Activated naive CD4-positive, alpha-beta T cell (primary cell): ENCODE measurements around the gene COL6A2.
"Not testable (repeated sequence)": the region's sequence is repeated elsewhere in the genome, so short reads cannot be mapped to it uniquely, and the experiment has no call there.

Source experiments
- DNase-seq, 4 experiments: peaks; one replicate each; lab custom pipeline; 2025; lab: John Stamatoyannopoulos, UW

Gene COL6A2

DNA sequence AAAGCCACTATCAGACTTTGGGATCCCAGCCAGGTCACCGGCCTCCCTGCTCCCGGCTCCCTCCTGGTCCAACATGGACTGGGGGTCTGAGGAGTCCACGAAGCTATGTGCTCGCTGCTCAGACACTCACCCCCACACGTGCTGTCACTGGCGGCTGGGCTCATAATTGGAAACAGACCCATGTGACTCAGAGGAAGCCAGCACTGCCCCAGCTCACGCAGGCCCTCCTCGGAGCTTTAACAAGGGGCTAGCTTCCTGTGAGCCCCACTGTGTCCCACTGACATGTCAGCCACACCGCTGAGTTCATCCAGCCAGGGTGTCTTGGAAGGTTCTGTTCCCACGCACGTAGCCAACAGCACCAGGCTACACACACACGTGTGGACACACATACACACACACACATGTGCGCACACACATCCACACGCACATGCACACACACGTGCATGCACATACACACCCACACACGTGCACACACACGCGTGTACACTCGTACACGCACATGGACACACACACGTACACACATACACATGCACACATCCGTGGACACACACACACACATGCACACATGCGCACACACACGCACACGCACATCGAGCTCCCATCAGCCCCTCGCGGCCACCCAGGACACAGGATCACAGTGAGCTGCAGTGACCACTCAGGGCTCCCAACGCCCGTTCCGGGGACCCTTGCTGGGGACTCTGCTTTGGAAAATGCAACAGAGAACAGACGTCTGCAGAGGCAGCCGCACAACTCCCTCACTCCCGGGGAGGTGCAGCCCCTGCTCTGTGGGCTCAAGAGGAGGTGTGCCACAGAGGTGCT is 18.4 kb upstream of the COL6A2 start:
- no peak for DNase-seq

DNA sequence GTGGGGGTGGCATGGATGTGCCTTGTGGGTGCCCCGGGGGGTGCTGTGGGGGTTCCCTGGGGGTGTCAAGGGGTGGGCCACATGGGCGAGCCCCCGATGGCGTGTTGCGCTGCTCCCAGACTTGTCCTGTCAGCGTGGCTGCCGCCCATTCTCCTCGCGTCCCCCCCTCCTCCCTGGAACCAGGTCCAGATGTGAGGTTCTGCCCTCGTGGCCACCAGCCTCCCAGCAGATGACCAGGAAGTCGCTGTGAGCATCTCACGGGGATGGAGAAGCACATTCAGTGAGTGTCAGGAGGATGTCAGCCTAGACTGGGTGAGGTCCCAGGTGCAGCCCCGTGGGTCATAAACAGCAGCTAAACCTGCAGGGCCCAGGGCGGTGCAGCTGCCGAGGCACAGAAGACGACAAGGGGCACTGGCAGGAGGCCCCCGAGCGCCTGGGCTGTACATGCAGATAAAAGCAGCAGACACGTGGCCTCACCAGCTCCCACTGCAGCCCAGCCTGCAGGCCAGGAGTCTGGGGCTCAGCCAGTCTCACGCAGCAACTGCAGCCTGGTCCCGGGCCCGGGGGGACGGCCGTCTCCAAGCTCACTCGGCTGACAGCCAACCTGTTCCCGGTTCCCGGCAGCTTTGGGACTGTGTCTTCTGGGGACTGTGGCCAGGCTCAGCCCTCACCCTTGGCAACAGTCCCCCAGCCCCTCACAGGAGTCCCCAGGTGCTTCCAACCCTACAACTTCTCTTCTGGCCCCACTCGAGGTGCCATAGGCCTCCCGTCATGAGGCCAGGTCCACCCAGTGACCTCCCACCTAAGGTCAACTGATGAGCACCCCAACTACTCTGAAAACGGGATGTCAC is 17.5 kb upstream of the COL6A2 start:
- no peak for DNase-seq

DNA sequence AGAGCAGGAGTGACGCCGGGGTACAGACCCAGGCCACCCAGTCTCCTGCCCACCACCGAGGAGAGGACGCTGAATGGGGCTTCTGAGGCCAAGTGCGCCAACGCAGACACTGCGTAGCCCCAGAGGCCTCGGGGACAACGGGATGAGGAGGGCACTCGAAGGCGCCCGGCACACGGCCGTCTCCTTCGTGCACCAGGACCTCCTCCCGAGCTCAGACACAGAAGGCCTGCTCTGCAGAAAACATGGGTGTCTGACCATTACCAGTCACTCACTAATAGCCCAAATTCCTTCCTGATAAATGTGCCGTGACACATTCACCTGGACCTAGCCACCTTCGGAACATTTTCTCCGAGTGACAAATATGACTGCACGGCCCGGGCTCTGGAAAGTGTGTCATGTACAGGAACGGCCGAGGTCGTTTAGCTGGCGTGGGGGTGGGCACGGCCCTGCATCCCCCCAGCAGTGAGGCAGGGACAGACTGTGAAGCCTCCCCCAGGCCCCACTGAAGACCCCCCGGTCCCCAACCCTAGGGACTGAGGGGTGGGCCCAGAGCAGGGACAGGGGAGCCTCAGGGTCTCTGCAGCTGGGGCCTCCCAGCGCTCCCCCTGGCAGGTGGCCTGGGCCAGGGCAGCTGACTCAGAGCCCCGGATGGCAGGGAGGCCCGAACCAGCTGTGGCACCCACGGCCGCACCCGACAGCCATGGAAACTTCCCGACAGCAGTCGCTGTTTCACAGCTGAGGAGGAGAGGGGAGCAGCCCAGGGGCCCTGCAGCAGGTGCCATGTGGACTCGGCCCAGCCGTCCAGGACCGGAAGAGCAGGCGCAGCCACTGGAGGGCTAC is 16.7 kb upstream of the COL6A2 start:
- no peak for DNase-seq

DNA sequence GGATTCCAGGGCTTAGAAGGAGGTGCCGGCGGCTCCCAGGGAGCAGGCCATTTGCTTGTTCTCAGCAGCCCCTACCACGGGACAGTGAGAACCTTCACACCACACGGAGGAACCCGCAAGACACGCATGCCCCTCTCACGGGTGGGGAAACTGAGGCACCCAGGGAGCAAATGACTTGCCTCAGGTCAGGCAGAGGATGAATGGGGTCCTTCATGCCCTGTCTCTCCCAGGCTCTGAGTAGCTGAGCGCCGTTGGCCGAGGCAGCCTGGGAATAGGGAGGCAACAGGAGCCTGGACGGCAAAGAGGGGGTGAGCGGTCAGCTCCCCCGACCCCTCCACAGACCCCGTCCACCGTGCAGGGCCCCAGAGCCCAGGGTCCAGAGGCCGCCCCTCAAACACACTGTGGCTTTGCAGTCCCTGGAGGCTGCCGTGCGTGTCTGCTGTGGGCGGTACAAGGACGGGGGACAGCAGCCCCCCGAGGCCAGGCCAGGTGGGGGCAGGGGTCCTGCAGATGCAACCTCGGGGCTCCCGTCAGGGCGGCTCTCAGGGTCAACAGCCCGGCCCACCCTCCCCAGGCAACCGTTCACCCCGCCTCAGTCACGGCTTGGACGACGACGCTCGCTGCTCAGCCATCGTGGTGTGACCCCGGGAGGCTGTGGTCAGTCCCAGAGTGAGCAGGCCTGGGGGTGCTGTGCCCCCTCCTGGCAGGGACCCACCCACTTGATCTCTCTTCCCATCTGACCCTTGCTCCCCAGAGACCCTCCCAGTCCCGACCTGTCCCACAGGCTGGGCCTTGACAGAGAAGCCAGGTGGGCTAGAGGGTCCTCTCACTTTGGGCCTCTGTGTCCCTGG is 15.8 kb upstream of the COL6A2 start:
- DNase-seq: no peak

DNA sequence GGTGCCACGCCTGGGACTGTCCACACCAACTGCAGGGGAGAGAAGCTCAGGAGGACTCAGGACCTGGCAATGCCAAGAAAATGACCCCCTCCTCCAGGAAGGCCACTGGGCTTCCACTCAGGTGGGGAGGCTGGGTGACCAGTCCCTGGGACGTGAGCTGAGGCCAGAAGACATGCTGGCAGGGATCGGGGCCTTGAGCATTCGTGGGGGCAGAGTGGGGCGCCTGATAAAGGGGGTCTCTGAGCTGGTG is 15.3 kb upstream of the COL6A2 start:
- no peak for DNase-seq

DNA sequence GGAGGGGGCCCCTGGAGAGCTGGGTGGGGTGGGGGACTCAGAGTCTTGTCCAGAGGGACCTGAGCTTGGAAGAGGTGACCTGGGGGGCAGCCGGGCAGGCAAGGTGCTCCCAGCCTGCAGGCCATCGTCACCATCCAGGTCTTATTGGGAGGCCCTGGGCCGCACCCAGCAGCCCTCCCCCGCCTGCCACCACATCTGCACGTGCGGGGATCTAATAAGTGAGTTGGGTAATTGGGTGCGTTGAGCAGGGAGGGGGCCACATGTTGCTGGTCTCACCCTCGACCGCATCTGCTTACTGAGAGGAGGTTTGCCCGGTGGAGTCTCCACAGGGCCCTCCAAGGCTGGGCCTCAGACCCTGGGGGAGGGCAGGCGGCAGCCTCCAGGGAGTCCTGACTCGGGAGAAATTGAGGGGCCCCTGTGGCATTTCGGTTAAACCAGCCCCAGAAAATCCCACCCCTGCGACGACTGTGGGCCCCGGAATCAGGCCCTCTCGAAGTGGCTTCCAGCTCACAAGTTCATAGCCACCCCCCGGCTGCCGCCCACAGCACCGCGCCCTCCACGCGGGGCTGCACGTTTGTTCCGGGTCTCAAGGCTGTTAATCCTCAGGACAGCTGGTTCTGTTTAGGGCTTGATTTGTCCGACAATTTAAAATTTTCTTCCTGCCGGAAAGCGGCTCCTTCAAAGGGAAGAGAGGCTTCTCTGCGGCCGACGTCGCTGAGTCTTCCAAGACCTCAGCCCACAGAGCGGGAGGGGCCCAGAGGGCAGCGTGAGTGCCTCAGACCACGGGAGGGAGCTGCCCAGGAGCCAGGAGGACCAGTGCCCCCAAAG is 14.7 kb upstream of the COL6A2 start:
- no peak for DNase-seq

DNA sequence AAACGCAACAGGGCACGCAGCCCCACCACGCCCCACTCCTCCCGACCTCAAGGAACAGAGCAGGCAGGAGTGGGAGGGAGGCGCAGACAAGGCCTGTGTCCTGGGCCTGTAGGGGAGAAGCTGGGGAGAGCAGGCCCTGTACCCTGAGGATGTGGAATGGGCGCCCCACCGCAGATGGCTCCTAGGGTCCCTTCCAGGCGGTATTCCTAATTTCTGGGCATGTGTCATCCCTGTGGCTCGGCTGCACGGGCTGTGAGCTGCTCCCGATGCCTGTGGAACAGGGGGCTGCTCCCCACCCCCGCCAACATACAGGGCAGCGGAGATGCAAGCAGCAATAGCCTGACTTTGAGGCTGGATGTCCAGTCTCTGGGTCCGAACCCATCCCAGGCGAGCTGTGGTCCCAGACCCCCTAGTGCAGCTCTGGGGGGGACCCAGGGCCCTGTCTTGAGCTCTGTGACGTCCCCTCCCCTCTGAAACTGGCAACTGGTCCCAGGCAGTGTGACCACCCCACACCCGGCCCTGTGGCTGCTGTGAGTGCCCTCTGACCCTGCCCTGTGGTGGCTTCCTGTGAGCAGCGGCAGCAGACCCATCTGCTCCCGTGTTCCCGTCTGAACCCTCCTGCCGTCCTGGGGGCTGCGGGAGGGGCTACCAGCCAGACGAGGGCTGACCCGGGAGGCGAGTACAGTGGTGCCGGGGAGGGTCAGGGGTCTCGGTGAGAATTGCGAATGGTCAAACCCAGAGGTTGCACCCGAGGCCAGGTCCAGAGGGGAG is 13.9 kb upstream of the COL6A2 start:
- no peak for DNase-seq

DNA sequence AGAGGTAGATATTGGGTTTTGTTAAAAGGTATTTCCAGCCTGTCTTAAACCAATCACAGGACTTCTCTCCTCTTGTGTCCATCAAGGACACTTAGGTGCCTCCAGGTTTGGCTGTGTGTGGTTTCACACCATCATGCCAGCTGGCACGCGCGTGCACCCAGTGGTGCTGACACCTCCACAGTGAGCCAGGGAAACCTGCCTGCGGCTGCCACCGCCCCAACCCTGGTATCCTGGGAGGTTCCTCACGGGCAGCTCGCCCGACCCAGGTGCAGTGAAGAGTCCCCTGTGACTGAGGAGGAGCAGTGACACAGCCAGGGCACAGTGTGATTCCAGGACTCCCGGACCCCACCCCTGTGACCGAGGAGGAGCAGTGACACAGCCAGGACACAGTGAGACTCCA is 13.2 kb upstream of the COL6A2 start:
- no peak for DNase-seq

DNA sequence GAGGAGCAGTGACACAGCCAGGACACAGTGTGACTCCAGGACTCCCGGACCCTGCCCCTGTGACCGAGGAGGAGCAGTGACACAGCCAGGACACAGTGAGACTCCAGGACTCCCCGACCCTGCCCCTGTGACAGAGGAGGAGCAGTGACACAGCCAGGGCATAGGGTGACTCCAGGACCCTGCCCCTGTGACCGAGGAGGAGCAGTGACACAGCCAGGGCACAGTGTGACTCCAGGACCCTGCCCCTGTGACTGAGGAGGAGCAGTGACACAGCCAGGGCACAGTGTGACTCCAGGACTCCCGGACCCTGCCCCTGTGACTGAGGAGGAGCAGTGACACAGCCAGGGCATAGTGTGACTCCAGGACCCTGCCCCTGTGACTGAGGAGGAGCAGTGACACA is 12.7 kb upstream of the COL6A2 start:
- DNase-seq: not testable (repeated sequence)

DNA sequence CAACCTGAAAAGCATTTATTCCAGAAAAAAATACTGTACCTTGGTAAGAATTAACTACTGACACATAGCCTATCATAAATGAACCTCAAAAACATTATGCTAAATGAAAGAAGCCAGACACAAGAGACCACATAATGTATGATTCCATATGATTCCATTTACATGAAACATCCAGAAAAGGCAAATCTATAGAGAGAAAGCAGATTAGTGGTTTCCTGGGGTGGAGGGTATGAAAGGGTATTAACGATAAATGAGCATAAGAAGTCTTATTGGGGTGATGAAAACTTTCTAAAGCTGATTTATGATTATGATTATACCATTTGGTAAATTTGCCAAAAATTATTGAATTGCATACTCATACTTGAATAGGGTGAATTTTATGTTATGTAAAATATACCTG is 10.3 kb upstream of the COL6A2 start:
- DNase-seq: no peak

DNA sequence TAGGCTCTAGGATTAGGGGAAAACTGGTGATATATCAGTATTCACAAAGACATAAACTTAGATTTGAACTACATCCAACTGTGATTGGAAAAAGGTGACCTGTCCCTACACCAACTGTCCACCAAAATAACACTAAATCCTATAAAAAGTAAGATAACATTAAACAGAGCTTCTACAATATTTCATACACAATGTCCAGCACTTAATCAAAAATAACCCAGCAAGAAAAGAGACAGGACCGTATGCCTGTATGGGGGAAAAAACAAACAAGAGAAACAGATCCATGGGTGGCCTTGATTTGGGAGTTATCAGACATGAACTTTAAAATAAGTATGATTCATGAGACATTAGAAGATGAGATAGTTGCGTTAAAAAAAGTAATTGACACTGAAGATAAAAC is 9.7 kb upstream of the COL6A2 start:
- no peak for DNase-seq

DNA sequence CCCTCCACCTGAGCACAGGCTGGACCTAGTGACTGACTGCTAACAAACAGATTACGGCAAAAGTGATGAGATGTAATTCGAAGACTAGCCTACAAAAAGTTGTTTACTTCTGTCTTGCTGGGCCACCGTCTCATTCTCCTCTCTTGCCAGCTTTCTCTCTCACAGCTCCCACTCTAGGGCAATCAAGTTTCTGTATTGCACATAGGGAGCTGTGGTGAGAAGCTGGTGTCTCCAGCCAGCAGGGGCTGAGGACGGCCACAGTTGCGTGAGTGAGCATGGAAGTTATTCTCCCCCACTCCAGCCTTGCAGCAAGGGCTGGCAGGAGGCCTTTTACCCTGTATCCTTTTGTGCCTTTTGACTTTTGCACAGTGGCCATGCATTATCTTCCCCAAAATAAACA is 8.6 kb upstream of the COL6A2 start:
- no peak for DNase-seq

DNA sequence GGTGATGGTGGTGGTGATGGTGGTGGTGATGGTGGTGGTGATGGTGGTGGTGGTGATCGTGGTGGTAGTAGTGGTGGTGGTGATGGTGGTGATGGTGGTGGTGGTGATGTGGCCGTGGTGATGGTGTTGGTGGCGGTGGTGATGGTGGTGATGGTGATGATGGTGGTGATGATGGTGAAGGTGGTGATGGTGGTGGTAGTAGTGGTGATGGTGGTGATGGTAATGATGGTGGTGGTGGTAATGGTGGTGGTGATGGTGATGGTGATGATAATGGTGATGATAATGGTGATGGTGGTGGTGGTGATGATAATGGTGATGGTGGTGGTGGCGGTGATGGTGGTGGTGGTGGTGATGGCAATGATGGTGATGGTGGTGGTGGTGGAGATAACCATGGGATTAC is 6.8 kb upstream of the COL6A2 start:
- DNase-seq: no peak

DNA sequence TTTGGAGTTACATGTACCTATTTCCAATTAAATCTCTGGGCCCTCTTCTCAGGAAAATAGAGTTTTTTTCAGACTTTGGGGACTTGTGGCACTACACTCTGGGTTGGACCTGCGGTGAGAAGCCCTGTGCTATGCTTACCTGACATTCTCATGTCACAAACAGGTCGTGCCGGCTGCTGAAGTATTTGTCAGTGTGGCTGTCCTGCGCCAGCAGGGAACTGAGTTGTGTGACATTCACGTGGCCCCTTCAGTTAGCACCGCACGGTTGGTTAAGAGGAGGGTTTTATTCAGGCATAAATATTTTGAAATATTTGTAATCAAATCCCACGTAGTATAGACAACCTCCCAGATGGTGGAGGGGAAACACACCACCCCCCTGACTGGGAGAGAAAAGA is 6.3 kb upstream of the COL6A2 start:
- DNase-seq: no peak

DNA sequence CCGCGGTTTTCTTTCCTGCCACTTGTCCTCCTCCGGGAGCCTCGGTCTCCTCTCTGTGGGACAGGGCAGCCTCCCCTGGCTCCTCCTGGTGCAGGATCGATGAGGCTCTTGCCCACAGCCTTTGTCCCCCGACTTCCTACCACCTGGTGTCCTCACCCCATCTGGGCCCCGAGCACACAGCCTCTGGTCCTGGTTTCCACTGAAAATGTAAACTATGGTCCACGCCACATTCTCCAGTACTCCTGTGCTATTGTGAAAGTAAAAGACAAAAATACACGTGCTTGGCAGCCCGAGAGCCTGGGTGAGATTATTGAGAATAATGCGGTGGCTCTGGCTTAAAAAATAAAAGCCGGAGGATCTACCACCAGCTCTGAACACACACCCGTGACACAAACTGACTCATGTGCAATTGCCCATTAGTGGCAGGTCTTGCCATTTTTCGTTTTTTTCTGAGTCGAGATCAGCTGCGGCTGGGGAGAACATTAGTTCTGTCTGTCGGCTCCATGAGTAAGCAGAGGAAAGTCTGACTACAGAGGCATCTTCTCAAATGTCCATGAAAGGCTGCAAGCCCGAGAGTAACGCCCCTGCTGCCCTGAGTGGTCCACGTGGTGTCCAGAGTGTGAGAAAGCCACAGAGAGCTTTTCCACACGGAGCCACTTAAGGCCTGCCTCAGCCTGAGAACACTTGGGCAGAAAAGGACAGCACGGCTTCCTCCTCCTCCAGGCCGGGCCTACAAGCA is 5.7 kb upstream of the COL6A2 start:
- no peak for DNase-seq

DNA sequence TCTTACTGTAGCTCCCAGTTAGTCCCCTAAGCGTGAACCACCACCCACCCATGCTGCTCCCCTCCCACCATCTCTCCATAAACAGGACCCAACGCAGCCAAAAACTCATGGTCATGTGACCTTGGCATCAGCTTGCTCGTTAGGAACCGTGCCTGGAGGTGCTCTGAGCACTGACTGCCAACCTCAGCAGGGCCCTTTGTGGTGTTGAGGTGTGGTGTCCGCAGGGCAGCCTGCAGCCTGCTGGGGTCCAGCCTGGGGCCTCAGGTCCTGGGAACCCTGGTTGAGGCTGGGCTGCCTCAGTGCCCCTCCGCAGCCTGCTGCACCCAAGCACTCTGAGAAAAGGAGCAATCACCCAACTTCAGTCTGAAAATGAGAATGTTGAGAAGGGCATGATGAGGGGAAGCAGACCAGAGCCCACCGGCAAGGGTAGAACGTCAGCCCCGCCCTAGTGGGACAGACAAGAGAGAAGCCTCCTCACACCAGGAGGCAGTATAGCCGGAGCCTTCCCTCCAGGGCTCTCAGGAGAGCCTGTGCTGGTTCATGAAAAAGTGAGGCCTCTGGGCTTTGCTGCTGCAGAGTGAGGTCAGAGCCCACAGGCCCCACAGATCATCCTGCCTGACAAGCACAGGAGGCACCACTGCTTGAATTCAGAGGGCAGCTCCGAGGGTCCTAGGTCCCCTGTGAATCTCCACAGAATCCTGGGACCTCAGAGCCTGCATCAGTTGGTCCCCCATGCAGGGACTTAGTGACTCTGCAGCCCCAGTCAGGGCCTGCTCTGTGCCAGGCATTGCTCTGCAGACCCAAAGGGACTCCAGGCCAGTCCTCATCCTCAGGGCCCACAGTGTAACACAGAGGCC is 4.9 kb upstream of the COL6A2 start:
- no peak for DNase-seq

DNA sequence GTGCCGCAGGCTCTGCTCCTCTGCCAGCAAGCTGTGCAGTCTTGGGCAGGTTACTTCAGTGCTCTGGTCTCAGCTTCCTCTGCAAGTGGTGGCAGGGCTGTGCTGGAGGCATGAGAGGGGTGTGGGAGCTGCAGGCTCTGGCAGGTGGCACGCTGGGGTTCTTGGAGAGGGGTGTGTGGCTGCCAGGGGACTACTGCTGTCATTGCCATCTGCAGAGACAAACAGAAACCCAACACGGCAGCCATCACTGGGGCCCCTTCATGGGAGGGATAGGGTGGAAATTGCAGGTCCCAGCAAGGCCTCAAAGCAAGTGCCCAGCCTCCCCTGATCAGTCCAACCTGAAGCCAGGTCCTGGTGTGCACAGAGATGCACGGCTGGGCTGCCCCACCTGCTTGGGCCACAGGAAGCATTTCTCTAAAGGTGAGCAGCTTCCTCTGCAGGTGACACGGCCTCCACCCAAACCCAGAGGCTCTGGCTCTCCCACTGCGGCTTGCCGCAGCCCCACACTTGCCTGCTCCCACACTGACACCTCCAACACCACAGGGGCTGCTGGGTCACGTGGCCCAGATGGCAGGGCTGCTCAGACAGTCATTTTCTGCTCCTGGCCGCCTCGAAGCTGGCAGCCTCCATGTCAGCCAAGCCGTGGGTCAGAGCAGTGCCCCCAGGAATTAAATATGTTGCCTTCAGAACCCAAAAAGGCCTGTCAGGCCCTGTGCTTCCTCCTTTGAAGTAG is 4.1 kb upstream of the COL6A2 start:
- DNase-seq: no peak
